Stimulated activated CD8-positive, alpha-beta memory T cell treated with anti-CD3 and anti-CD28 coated beads, Interleukin-4, amount 100 ng/mL, for 48 hours (primary cell): Measurements from ENCODE around the gene CD48.
"Not testable (repeated sequence)": the region's sequence is repeated elsewhere in the genome, so short reads cannot be mapped to it uniquely, and the experiment has no call there.

Experiments used
- DNase-seq: peaks from one replicate; pipeline ENCODE4 v3.0.0-alpha.2; 2020

Gene CD48

DNA sequence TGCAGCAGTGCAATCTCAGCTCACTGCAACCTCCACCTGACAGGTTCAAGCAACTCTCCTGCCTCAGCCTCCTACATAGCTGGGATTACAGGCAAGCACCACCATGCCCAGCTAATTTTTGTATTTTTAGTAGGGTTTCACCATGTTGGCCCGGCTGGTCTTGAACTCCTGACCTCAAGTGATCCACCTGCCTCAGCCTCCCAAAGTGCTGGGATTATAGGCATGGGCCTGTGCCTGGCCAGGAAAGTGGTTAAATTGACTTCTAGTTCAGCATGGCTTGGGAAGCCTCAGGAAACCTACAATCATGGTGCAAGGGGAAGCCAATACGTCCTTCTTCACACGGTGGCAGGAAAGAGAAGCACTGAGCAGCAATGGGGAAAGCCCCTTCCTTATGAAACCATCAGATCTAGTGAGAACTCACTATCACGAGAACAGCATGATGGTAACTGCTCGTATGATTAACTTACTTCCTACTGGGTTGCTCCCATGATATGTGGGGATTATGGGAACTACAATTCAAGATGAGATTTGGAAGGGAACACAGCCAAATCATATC lies 981 bp upstream of the CD48 start:
- DNase-seq = not testable (repeated sequence)

DNA sequence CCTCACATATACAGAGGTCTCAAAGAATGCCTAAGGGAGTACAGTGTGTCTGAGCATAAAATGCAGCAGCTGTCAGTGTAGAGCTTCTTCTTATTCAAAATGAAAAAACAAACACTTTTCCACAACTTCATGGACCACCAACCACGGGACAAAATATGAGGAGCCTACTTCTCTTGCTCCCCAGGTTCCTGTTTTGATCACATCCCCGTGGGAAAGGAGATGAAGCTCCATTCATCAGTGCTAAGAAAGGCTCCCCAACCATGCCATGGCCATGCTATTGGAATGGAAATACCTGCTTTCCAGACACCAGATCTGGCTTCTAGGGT lies 383 bp downstream of the CD48 start:
- no peak for DNase-seq

DNA sequence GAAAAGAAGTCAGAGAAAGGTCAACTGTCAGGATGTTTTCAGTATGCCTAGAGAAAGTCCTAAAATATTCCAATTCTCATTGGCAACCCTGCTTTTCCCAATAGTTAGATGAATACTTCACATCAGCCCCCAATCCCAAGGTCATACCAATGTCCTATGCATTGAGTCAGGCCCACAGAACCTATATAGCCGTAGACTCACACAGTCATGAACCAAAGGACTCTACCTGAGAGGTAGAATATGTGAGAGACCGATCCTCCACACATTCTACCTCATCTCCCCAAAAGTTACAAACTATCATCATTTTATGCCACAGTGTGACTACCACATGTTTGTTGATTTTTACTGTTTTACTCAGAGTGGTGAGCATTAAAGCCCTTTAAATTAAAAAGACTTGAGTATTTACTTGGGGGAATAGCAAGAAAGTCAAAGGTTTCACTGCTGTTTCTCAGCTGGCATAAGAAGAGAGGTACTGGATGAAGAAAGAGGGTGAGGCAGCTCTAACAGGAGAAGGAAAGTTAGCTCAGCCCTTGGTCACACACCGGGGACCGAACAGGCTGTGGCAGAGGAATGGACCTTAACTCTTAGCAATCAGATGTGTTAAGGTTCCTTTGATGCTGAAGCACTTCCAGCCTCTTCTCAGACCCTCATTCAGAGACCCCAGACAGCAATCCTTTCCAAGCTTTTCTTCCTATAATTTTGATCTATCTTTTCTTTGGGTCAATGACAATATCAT lies 937 bp downstream of the CD48 start:
- DNase-seq = no peak

DNA sequence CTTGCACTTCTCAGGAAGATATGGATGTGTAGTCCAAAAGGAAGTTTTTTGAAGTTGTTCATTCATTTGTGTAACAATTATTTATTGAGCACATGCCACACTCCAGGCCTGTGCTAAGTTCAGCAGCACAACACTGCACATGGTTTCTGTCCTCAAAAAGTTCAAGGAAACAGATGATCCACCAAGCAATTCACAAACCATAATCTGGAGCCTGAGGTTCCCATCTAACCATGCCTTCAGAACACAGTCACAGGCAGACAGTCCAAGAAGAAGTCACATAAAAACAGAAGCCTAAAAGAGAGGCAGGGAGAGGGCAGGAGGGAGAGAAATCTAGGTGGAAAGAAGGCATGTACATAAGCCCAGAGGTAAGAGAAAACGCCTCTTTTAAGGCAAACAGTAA lies 1.9 kb downstream of the CD48 start:
- no peak for DNase-seq

DNA sequence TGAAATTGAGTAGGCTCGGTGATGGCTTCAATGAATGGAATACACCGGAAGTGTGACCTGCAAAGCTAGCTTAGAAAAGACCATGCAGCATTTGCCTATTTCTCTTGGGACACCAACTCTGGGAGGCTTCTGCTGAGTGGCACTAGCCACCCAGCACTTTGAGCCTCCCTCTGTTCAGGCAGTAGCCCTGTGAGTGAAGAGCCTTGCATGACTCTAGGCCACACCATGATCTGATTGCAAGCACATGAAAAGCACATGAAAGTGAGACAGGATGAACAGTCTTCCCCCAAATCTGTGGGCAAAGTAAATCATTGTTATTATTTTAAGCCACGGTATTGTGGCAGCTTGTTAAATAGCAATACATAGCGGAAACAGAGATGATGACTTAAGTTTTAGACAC lies 2.8 kb downstream of the CD48 start:
- DNase-seq = peak; percentile 55

DNA sequence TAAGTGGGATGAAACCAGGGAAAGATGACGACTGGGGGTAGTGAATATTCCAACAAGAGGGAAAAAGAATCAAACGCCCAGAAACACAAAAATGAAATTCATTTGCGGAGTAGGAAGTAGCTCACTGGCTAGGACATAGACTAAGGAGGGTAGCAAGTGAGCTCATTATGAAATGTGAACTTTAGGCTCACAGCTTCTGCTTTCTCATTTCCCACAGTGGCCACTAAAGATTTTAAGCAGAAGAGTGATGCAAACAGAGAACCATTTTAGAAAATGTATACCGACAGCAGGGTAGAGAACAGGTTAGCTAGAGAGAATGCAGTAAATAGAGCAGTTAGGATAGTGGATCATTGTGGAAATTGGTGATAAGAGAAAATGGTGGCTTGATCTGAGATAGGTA lies 3.5 kb downstream of the CD48 start:
- DNase-seq = no peak

DNA sequence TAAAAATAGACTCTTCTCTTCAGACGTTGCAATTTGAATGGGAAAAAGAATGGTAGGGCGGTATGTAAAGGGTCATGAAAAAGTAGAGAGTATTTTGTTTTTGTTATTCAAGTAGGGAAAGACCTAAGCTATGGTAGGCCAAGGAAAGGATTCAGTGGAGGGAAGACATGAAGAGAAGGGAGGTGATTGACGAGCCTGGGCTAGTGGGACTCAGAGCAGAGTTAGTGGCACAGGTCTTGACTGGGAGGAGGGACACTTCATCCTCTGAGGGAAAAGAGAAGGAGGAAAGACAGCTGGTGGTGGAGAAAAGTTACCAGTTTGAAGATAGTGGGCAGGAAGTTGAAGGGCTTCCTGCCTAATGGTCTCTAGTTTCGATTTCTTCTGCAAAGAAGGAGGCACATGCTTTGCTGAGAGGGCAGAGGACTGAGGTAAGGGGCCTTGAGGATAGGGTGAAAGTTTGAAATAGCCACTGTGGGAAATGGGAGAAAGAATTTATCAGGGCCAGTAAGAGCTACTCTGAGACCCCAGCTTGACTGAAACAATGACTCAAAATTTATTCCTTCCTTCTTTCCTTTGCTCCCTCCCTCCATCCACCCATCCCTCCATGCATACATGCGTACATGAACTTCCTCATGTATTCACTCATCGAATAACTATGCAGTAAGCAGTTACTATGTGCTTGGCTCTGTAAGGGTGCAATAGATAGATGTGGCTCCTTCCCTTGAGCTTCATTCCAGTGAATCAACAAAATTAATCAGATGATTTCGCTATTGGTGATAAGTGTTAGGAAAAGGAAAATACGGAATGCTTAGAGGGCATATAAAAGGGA lies 4.2 kb downstream of the CD48 start:
- no peak for DNase-seq

DNA sequence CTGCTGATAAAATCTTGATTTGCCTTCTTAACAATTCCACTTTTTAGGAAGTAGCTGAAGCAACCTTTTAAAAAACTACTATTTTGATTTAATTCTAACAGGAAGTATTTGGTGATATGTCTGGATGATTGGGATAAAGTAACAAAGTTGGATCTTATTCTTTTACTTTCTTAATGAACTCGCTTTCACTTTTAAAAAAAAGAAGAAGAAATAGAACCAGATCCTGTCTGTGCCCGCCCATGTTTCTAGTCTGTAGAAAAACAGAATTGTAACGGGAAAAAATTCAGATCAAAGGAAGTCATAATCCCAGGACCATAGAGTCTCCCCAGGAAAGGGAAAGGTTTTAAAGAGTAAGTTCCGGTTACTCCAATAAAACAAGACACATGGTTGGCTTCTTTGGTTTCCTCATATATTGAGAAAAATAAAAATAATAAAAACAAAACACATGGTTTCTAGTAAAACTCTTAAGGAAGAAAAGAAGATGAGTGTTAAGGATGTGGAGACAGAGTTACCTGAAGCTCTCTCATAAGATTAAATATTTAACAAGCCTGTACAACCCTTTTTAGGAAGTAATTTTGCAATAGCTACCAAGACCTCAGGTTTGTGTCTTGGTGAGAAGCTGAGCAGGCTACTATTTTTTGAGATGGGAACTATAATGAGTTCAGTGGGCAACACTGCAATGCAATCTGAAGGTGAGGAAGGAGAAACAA lies 4.9 kb downstream of the CD48 start:
- DNase-seq = no peak

DNA sequence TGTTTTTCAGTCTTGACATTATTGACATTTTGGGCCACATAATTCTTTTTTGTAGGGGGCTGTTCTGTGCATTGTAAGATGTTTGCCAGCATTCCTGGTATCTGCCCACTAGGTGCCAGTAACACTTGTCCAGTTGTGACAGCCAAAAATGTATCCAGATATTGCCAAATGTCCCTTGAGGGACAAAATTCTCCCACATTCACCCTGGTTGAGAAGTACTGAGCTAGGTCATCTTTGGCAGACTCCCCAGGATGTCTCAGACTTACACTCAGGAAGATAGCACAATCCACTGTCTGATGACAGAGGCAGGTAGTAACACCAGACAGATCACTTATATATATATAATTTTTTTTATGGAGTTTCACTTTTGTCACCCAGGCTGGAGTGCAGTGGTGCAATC lies 5.9 kb downstream of the CD48 start:
- DNase-seq = no peak

DNA sequence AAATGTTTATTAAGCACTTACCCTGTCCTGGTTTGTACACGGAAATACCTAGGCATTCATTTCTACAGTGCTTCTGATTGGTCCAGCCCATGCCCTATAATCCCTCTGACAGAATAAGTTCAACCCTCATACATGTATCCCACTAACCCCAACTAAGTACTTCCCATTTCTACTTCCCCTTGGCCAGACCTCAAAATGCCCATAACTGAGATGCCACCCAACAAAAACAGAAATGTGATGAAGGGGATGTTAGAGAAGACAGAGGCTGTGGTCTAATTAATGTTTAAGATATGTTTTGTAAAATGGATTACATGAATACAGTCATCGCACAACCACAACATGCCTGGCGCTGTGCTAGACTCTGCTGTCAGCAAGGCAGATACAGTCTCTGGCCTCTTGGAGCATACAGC lies 6.4 kb downstream of the CD48 start:
- DNase-seq = not testable (repeated sequence)

DNA sequence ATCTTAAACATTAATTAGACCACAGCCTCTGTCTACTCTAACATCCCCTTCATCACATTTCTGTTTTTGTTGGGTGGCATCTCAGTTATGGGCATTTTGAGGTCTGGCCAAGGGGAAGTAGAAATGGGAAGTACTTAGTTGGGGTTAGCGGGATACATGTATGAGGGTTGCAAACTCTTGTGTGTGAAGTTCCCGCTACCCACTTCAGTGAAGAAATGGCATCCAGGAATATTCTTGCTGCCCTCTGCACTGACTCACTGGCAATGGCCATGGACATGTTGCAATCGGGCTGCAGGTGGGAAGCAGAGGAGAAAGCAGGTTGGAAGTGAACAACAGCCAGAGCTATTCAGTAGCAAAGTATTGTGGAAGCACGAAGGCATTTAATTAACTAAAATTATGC lies 7.4 kb downstream of the CD48 start:
- no peak for DNase-seq

DNA sequence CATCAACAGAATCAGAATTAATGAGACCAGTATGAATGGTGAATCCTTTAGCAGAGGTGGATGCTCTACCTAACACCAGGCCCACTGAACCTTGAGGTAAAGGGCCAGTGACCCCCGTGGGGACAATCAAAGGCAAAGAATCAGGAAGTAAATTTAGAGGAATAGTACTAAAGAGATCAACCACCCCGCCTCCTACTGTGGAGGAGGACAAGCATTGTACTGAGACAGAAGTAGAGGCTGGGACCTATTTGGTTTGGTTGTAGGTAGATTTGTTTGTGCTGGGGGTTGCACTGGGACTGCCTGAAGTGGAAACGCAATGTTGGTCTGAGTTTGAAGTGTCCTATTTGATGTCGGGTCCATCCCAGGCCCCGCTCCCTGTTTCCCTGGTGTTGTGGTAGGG lies 9.5 kb downstream of the CD48 start:
- DNase-seq = no peak

DNA sequence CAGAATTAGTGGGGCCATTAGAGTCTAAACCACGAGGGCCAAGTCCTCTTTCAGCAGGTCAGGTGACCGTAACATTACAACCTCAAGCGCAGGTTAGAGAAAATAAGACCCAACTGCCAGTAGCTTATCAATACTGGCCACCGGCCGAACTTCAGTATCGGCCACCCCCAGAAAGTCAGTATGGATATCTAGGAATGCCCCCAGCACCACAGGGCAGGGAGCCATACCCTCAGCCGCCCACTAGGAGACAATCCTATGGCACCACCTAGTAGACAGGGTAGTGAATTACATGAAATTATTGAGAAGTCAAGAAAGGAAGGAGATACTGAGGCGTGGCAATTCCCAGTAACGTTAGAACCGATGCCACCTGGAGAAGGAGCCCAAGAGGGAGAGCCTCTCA lies 19.2 kb downstream of the CD48 start:
- not testable (repeated sequence) for DNase-seq

DNA sequence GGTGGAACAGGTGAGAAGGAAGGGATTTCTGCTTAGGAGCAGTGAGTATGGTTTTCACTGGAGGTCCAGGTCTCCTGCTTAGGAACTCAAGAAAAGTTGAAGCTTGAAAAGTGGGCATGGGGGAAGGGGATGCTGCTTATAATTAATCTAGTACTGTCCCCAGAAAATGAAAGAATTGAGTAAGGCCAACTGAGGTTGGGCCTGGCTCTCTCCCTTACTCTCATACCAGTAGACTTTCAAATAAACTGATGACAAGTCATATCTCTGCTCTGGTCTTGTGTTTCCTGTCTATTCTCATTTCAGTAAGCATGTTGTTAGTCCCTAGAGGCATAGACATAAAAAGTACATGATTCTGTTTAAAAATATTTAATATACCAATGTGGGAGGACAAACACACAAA lies 26.4 kb downstream of the CD48 start:
- DNase-seq = no peak

DNA sequence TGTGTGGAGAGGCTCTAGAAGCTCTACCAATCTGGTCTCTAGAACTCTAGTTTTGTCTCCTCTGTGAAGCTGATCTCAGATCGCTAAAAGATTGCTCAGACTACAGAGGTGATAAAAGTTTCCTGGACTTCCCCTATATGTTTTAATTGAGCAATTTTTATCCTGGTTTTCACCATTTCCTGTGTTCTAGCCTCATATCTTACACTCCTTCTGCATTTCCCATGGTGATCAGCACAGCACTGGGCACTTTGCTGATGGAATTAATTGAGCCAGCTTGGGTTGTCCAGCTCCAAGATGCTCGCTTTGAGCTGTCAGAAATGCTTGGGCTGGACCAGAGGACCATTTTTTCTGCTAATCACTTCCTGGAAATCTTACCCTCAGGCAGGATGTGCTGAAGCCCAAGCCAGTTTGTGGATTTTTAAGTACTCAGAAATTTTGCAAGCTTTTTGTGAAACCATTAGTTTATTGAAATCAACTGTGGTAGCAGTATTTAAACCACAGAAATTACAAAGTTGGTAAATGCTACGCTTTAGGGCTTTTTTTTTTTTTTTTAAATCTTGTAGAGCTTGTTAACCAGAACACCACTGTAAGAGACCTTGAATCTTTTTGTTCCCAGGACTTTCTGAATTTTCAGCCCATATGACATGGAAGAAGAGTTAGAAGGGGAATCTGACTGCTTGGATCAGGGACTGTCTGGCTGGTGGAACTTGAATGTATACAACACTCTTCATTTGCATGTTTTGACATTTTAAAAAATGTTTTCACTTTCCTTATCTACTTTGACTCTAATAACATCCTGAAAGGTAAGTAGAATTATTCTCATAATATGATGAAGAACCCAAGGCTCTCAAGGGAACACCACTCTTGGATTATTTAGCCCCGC lies 28.4 kb downstream of the CD48 start:
- no peak for DNase-seq

DNA sequence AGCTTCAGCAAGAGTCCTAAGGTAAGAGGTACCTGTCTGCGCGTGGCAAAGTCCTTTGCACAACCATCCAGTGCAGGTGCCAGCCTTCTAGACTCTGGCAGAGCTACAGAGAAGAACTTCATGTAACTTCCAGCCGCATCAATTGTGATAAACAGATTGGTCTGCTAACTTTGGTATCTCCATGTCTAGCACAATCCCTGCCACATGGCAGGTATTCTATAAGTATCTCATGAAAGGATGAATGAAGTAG lies 29.8 kb downstream of the CD48 start:
- DNase-seq = no peak

DNA sequence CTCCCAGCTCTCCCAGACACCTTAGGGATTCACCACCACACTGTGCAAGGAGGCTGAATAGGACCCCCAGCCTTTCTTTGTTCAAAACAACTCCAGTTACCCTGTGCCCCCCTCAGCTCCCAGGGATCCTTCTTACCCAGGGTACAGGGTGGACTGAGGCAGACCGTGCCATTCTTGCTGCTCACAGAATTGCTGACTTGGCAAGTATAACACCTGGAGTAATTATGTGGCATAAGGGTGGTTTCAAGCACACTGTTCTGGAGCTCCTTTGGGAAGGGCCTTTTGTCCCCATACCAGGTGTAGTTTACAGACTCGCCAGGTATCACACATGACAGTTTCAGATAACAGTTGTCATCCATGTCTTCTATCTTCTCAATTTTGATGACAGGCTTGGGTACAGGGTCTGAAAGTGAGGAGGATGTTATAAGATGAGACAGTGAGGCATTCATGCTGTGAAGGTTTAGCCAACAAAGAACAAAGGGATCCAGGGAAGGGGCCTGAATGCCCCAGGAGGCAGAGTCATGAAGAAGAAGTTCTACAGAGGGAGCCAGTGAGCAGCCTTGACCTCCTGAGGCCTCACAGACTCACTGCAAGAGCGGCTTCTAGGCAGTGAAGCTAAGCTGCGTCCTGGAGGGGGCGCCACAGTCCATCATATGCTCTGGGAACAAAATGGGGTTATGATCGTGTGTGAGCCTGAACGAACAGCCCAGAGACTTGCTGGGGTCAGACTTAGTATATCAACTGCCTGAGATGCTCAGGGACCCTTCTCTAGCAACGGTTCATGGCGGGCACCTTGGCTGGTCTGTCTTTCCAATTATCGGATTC lies 30.3 kb downstream of the CD48 start:
- peak; percentile 94 for DNase-seq

DNA sequence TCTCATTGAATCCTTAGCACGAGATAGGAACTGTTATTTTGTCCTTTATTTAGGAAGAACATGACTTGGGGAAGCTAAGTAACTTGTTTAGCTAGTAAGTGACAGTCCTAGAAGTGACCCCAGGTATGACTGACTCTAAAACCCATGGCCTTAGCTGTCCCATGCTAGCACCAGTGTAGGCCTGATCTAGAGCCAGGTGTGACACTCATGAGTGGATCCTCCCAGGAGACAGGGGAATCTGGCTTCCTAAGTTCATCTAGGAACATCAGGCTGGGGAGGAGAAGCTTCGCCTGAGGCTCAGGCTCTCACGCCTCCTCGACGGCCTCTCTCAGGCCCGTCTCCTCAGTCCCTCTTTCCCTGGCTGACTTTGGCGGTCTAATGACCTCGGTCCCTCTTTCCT lies 31.2 kb downstream of the CD48 start:
- DNase-seq = no peak

DNA sequence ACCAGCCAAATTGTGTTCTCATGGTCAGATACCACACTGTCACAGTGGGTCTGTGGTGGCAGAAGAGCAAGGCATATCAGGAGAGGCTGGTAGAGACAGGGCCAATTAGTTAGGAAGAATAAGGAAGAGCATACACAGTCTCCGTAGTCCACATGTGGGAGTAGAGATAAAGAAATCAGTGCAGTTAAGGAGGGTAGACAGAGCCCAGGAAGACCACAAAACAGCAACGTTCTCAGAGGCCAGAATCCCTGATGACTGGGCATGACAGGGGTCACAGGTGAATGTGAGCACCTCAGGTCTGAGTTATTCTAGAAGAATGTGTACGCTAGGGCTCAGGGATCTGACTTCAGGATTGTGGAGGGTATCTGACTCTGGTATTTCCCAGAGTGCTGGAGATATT lies 31.7 kb downstream of the CD48 start:
- DNase-seq = no peak

DNA sequence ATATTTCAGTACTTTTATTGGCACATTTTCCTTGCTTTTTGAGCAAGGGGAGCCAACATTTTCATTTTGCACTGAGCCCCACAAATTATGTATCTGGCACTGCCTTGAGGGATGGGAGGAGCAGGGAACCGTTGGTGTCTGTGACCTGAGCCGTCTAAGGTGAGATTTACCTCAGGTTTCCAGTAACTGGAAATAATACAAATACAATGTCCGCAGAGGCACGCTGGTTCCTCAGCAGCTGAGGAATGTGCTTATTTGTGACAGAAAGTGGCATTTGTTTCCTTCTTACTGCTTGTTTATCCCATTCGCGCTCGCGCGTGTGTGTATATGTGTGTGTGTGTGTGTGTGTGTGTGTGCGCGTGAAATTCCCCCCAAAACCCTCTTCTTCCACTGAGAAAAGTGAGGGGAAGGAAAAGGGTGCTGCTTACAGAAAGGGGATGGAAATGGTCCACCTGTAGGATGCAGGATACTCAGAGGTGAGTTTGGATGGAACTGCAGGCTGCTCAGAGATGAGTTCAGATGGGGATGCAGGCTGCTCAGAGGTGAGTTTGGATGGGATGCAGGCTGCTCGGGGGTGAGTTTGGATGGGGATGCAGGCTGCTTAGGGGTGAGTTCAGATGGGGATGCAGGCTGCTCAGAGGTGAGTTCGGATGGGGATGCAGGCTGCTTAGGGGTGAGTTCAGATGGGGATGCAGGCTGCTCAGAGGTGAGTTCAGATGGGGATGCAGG lies 34.6 kb downstream of the CD48 start:
- DNase-seq = no peak

DNA sequence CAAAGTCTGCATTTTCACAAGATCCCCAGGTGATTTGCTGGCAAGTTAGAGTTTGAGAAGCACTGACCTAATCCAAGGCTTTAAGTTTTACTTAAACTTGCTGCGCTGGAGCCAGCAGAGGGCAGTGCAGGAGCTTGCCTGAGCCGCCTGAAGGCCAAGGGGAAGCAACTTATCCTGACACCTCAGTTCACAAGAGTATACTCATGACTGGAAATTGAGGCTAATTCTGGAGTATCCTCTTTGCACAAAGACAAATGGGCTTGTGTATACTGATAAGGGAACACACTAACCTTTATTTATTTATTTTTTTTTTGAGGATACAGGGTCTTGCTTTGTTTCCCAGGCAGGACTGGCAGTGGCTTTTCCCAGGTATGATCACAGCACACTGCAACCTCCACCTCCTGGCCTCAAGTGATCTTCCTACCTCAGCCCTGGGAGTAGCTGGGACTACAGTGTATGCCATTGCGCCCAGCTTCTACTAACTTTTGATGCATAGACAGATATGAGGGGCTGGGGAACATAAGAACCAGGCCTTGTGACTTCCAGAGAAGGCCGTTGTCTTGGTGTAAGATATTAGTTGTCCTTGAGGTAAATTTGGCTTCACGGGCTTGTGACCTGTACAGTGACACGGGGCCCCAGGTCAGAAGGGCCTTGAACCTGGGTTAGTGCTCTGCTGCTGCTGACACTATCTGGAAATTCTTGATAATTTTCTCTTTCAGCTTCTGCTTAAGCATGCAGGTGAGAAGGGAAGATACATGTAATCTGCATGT lies 35.8 kb downstream of the CD48 start:
- peak; percentile 83 for DNase-seq
